DMS 273 treated with DMSO at 0.1 percent for 48 hours (cell line): ENCODE measurements around the gene RPUSD1.
"Not testable (repeated sequence)": the region's sequence is repeated elsewhere in the genome, so short reads cannot be mapped to it uniquely, and the experiment has no call there.

ENCODE experiments used
- DNase-seq: peaks from one replicate; lab custom pipeline; 2025; lab: John Stamatoyannopoulos, UW

The RPUSD1 gene

GRCh38 chr16:747978-748746, 40.0 kb downstream of the RPUSD1 start:
- no peak for DNase-seq

- no peak for DNase-seq
Observed at GRCh38 chr16:746637-747036, 41.5 kb downstream of the RPUSD1 start.

- DNase-seq, result no peak
Observed at GRCh38 chr16:745739-746138, 42.4 kb downstream of the RPUSD1 start.

- DNase-seq, result no peak
Observed at GRCh38 chr16:743794-744500, 44.2 kb downstream of the RPUSD1 start.

- DNase-seq, result not testable (repeated sequence)
Observed at GRCh38 chr16:742894-743293, 45.3 kb downstream of the RPUSD1 start.

GRCh38 chr16:741986-742629, 46.1 kb downstream of the RPUSD1 start:
- no peak for DNase-seq

- DNase-seq, result peak; percentile 55
Observed at GRCh38 chr16:740764-741505, 47.2 kb downstream of the RPUSD1 start, which contains the start of gene CIAO3. Gene CIAO3, minus strand, starts transcription at chr16:740997. Its CDS starts 12 bp downstream, at chr16:740985.

- no peak for DNase-seq
Observed at GRCh38 chr16:740459-740763, 47.8 kb downstream of the RPUSD1 start.

- no peak for DNase-seq
Observed at GRCh38 chr16:739560-740458, 48.4 kb downstream of the RPUSD1 start.

- DNase-seq, result no peak
Observed at GRCh38 chr16:736936-737481, 51.2 kb downstream of the RPUSD1 start.

- DNase-seq, result no peak
Observed at GRCh38 chr16:735982-736453, 52.2 kb downstream of the RPUSD1 start.

- DNase-seq, result no peak
Observed at GRCh38 chr16:734981-735881, 53.0 kb downstream of the RPUSD1 start.
